SU-DHL-6 (cell line): ENCODE measurements around the gene HERC3.

ENCODE experiments used
- CTCF ChIP-seq: fragments of 200-600 bp; sonication (generic); IDR thresholded peaks from one replicate; pipeline ENCODE4 v1.5.1; 2017; ENCODE audit warnings: antibody characterized with exemption, mild to moderate bottlenecking, low read length, moderate library complexity; ENCODE audit not compliant: insufficient read depth, poor library complexity, severe bottlenecking
- EZH2phosphoT487 ChIP-seq: fragments of 200-600 bp; sonication (generic), shearing (Covaris generic); conservative IDR thresholded peaks from 2 replicates; pipeline ENCODE4 v1.6.1; 2018; ENCODE audit warnings: mild to moderate bottlenecking, antibody characterized with exemption, low read length, moderate library complexity, mixed read lengths

- TF ChIP-seq CTCF (no peak), EZH2phosphoT487 (no peak)
Observed at GRCh38 chr4:88730811-88731210, 138.5 kb downstream of the HERC3 start.
